H1 (cell line): Measurements from ENCODE around the gene ZBTB25.

ENCODE experiments used
- CTCF ChIP-seq, 3 experiments: IDR thresholded peaks; 1 replicate in 2 of 3; 2 replicates in 1 of 3; pipeline versions ENCODE4 v1.5.1 to v1.6.1; 2011; ENCODE audit warnings: low read length in 3 of 3, mild to moderate bottlenecking in 3 of 3, inconsistent platforms in 2 of 3, low read depth in 1 of 3, moderate library complexity in 1 of 3; ENCODE audit not compliant: insufficient read depth in 1 of 3; ENCODE audit errors: control extremely low read depth in 1 of 3
- EGR1 ChIP-seq: IDR thresholded peaks from 2 replicates; pipeline ENCODE4 v1.6.1; 2011; ENCODE audit warnings: low read depth, low read length, borderline replicate concordance
- EZH2 ChIP-seq: fragments of 200-600 bp; sonication (generic); IDR thresholded peaks from 2 replicates; pipeline ENCODE4 v1.7.1; 2012; ENCODE audit warnings: low read depth, mild to moderate bottlenecking, moderate library complexity, low read length, inconsistent platforms; ENCODE audit not compliant: severe bottlenecking
- FOSL1 ChIP-seq: IDR thresholded peaks from 2 replicates; pipeline ENCODE4 v1.6.1; 2011; ENCODE audit warnings: mild to moderate bottlenecking, low read depth, low read length, moderate library complexity; ENCODE audit not compliant: insufficient read depth
- KDM1A ChIP-seq: fragments of 200-600, 300-600 bp; sonication (generic); IDR thresholded peaks from 2 replicates; pipeline ENCODE4 v1.7.1; 2016; ENCODE audit warnings: mild to moderate bottlenecking, low read length, borderline replicate concordance
- POLR2A ChIP-seq, 2 experiments: IDR thresholded peaks; 1 replicate in 1 of 2; 2 replicates in 1 of 2; pipeline ENCODE4 v1.6.1; 2011; ENCODE audit warnings: low read depth in 2 of 2, low read length in 2 of 2, mild to moderate bottlenecking in 2 of 2; ENCODE audit errors: control extremely low read depth in 1 of 2
- POLR2AphosphoS5 ChIP-seq: IDR thresholded peaks from 2 replicates; pipeline ENCODE4 v1.6.1; 2011; ENCODE audit warnings: low read depth, low read length
- RAD21 ChIP-seq, 2 experiments: IDR thresholded peaks in 1 of 2; conservative IDR thresholded peaks in 1 of 2; 2 replicates each; pipeline ENCODE4 v1.6.1; 2011; ENCODE audit warnings: low read depth in 2 of 2, low read length in 2 of 2, improper control_type of control experiment in 1 of 2, inconsistent platforms in 1 of 2, mild to moderate bottlenecking in 1 of 2, moderate library complexity in 1 of 2
- SIN3A ChIP-seq, 2 experiments: IDR thresholded peaks in 1 of 2; conservative IDR thresholded peaks in 1 of 2; 2 replicates each; pipeline ENCODE4 v1.6.1; 2011 to 2012; ENCODE audit warnings: low read length in 2 of 2, improper control_type of control experiment in 1 of 2, low read depth in 1 of 2, mild to moderate bottlenecking in 1 of 2
- YY1 ChIP-seq: IDR thresholded peaks from 2 replicates; pipeline ENCODE4 v1.6.1; 2011; ENCODE audit warnings: low read depth, mild to moderate bottlenecking, low read length

- TF ChIP-seq SIN3A (conservative IDR thresholded peaks at IDR 0.05 in 1 of 2, IDR thresholded peaks at IDR 0.05 in 1 of 2; ENCODE audit: low read depth in 1 of 2, low read length in 2 of 2), result no peak
- TF ChIP-seq POLR2AphosphoS5, result no peak
- TF ChIP-seq YY1, result no peak
- no peak for TF ChIP-seq FOSL1
- TF ChIP-seq CTCF (IDR thresholded peaks at IDR 0.05; ENCODE audit: control extremely low read depth in 1 of 3, insufficient read depth in 1 of 3, low read depth in 1 of 3, low read length in 3 of 3), result no peak
- no peak for TF ChIP-seq EGR1
- no peak for TF ChIP-seq RAD21 (IDR thresholded peaks at IDR 0.05 in 1 of 2, conservative IDR thresholded peaks at IDR 0.05 in 1 of 2; ENCODE audit: low read depth in 2 of 2, low read length in 2 of 2)
- TF ChIP-seq EZH2, result no peak
- peak in 1 of 2 experiments; percentile 33; a peak in 1 of 3 replicates for TF ChIP-seq POLR2A (IDR thresholded peaks at IDR 0.05; ENCODE audit: control extremely low read depth in 1 of 2, low read depth in 2 of 2, low read length in 2 of 2)
- TF ChIP-seq KDM1A, result no peak
These were observed 3.1 kb upstream of the ZBTB25 start for GRCh38 chr14:64506721-64507120.
